NCI-H1930 (cell line): Measurements from ENCODE around the gene VEGFA.

ENCODE experiments used
- DNase-seq, 2 experiments: peaks; one replicate each; lab custom pipeline; 2025; lab: John Stamatoyannopoulos, UW

VEGFA gene

GRCh38 chr6:43785220-43785752 is 15.3 kb downstream of the VEGFA start:
- DNase-seq = no peak

- DNase-seq = no peak
Observed at GRCh38 chr6:43785904-43786303, 15.9 kb downstream of the VEGFA start.

- DNase-seq = no peak
Observed at GRCh38 chr6:43786664-43787329, 16.8 kb downstream of the VEGFA start.

- DNase-seq = no peak
Observed at GRCh38 chr6:43788301-43788700, 18.3 kb downstream of the VEGFA start.

- no peak for DNase-seq
Observed at GRCh38 chr6:43789447-43789846, 19.4 kb downstream of the VEGFA start.

- DNase-seq = no peak
Observed at GRCh38 chr6:43790031-43790430, 20.0 kb downstream of the VEGFA start.

GRCh38 chr6:43791745-43792422 is 21.9 kb downstream of the VEGFA start:
- DNase-seq = no peak

GRCh38 chr6:43793154-43793874 is 23.3 kb downstream of the VEGFA start:
- DNase-seq = no peak

GRCh38 chr6:43793875-43794242 is 23.8 kb downstream of the VEGFA start:
- no peak for DNase-seq

GRCh38 chr6:43795421-43795820 is 25.4 kb downstream of the VEGFA start:
- DNase-seq = no peak

- DNase-seq = no peak
Observed at GRCh38 chr6:43796168-43796567, 26.2 kb downstream of the VEGFA start.

GRCh38 chr6:43796903-43797890 is 27.2 kb downstream of the VEGFA start:
- no peak for DNase-seq

GRCh38 chr6:43797919-43798318 is 27.9 kb downstream of the VEGFA start:
- no peak for DNase-seq

- DNase-seq = no peak
Observed at GRCh38 chr6:43798688-43799444, 28.9 kb downstream of the VEGFA start.

GRCh38 chr6:43799551-43800297 is 29.7 kb downstream of the VEGFA start:
- DNase-seq = no peak

- DNase-seq = no peak
Observed at GRCh38 chr6:43800298-43800623, 30.2 kb downstream of the VEGFA start.

- DNase-seq = no peak
Observed at GRCh38 chr6:43800746-43801494, 30.9 kb downstream of the VEGFA start.

- DNase-seq = no peak
Observed at GRCh38 chr6:43801495-43802181, 31.6 kb downstream of the VEGFA start.
